ENCODE measurements around the gene SULT1A2.
"Not testable (repeated sequence)": the region's sequence is repeated elsewhere in the genome, so short reads cannot be mapped to it uniquely, and the experiment has no call there.

GRCh38 chr16:28630905-28631304, 34.1 kb upstream of the SULT1A2 start:
- TF ChIP-seq CTCF (IDR thresholded peaks at IDR 0.05); POLR2AphosphoS5 (IDR thresholded peaks at IDR 0.05; ENCODE audit: low read depth, low read length); EP300 (IDR thresholded peaks at IDR 0.05; ENCODE audit: borderline replicate concordance in 1 of 2, low read depth in 1 of 2, low read length in 1 of 2); PBX3 (IDR thresholded peaks at IDR 0.05): not testable (repeated sequence)

Measured in SK-N-SH (cell line).